Esophagus muscularis mucosa (tissue), 4 donors: Measurements from ENCODE around the gene CACNG7. TPM values are rescaled to one million over a fixed set of nuclear protein-coding genes. Genes with fewer than 3 reads are reported as not detected.

Source experiments
- DNase-seq: peaks from one replicate; pipeline ENCODE4 v3.0.0-alpha.2; 2017; ENCODE audit errors: extremely low spot score
- H3K27ac ChIP-seq, 4 donors: fragments of 200-600 bp; sonication (generic); replicated peaks in 1 of 4; 1 replicate in 3 of 4; 2 replicates in 1 of 4; pipeline ENCODE4 v1.5.1; 2016 to 2019; ENCODE audit warnings: mild to moderate bottlenecking in 1 of 4
- H3K27me3 ChIP-seq, 4 donors: fragments of 200-600 bp; sonication (generic); one replicate each; pipeline versions ENCODE4 v1.5.1 to v1.6.0; 2016 to 2019
- H3K36me3 ChIP-seq, 4 donors: fragments of 200-600 bp; sonication (generic); one replicate each; pipeline ENCODE4 v1.5.1; 2016 to 2019
- H3K4me1 ChIP-seq, 4 donors: fragments of 200-600 bp; sonication (generic); one replicate each; pipeline ENCODE4 v1.5.1; 2016 to 2019
- H3K4me3 ChIP-seq, 4 donors: fragments of 200-600 bp; sonication (generic); 1 replicate in 2 of 4; 2 replicates in 2 of 4; pipeline ENCODE4 v1.5.1; 2016 to 2019; ENCODE audit warnings: mild to moderate bottlenecking in 4 of 4, moderate library complexity in 1 of 4
- H3K9me3 ChIP-seq, 4 donors: fragments of 200-600 bp; sonication (generic); 1 replicate in 3 of 4; 2 replicates in 1 of 4; pipeline ENCODE4 v1.5.1; 2016 to 2019
- EP300 ChIP-seq: sonication (generic); formaldehyde crosslinking; IDR thresholded peaks from one replicate; pipeline ENCODE4 v1.6.1; 2017; ENCODE audit warnings: antibody characterized with exemption
- POLR2A ChIP-seq: fragments of 450-650 bp; IDR thresholded peaks from one replicate; pipeline ENCODE4 v1.6.1; 2017; ENCODE audit warnings: antibody characterized with exemption, moderate library complexity, mild to moderate bottlenecking, low read depth
- POLR2AphosphoS5 ChIP-seq, 2 donors: sonication (generic); formaldehyde crosslinking; IDR thresholded peaks; one replicate each; pipeline ENCODE4 v1.6.1; 2017; ENCODE audit warnings: antibody characterized with exemption in 2 of 2
- WGBS: methylation state at CpG from one replicate; pipeline ENCODE4 v1.1.5; 2018; 5-methylcytosine and 5-hydroxymethylcytosine counted together
- intact Hi-C: fragments of 100-400 bp; cut with DNase I; formaldehyde crosslinking; loops from one replicate; pipeline ENCODE4 v1.15.1; 2023
- total RNA-seq, 4 donors: library from RNA; depleted of rRNA; stranded (reverse); fragments of >200 nt; gene quantifications; one replicate each; pipeline versions ENCODE4 v1.1.0 to v1.2.1, GENCODE V29; 2016
- TF ChIP-seq, protein P1 (sequence below), 3 experiments: fragments of 200-600 bp in 2 of 3; fragments of 450-650 bp in 1 of 3; sonication (generic) in 2 of 3; IDR thresholded peaks; one replicate each; pipeline ENCODE4 v1.5.1; 2017 to 2019; ENCODE audit warnings: antibody characterized with exemption in 3 of 3, mild to moderate bottlenecking in 2 of 3, moderate library complexity in 1 of 3

The CACNG7 gene
- total RNA-seq, 4 donors from 2014 or later, result under 0.01 to 1.2 TPM; not detected in 2

GRCh38 chr19:53900191-53900860 is 8.8 kb upstream of the CACNG7 start:
- no peak for DNase-seq
- TF ChIP-seq EP300 (no peak), POLR2A (no peak), POLR2AphosphoS5 (IDR thresholded peaks at IDR 0.05) (no peak)
- TF ChIP-seq, protein P1, sequence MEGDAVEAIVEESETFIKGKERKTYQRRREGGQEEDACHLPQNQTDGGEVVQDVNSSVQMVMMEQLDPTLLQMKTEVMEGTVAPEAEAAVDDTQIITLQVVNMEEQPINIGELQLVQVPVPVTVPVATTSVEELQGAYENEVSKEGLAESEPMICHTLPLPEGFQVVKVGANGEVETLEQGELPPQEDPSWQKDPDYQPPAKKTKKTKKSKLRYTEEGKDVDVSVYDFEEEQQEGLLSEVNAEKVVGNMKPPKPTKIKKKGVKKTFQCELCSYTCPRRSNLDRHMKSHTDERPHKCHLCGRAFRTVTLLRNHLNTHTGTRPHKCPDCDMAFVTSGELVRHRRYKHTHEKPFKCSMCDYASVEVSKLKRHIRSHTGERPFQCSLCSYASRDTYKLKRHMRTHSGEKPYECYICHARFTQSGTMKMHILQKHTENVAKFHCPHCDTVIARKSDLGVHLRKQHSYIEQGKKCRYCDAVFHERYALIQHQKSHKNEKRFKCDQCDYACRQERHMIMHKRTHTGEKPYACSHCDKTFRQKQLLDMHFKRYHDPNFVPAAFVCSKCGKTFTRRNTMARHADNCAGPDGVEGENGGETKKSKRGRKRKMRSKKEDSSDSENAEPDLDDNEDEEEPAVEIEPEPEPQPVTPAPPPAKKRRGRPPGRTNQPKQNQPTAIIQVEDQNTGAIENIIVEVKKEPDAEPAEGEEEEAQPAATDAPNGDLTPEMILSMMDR (IDR thresholded peaks at IDR 0.05), result no peak
- no peak overlapping the region for H3K27ac ChIP-seq
- H3K4me1 ChIP-seq, result peaks cover 0 to 8% (median 1%) of the 10 kb centered on the region in 4 donors
- intact Hi-C loops, result loop anchor here (10.0 kb wide), 1 partner anchor 56 kb away; no protein-coding TSS in a partner anchor
- no peaks in the 10 kb centered on the region for H3K9me3 ChIP-seq
- no peak overlapping the region for H3K4me3 ChIP-seq
- no peaks in the 10 kb centered on the region for H3K36me3 ChIP-seq
- 93% methylated on average over 19 of the region's 27 CpGs for WGBS
- peaks cover 0 to 99% (median 18%) of the 10 kb centered on the region in 4 donors for H3K27me3 ChIP-seq

GRCh38 chr19:53903055-53903680 is 5.9 kb upstream of the CACNG7 start:
- Histone ChIP-seq H3K4me3 (no peak overlapping the region), H3K27me3 (peaks cover 0 to 97% (median 31%) of the 10 kb centered on the region in 4 donors), H3K9me3 (no peaks in the 10 kb centered on the region), H3K36me3 (no peaks in the 10 kb centered on the region), H3K4me1 (peaks cover 2 to 27% (median 17%) of the 10 kb centered on the region in 4 donors), H3K27ac (no peak overlapping the region)
- 57% methylated on average over 4 of the region's 4 CpGs for WGBS
- no peak for TF ChIP-seq POLR2A
- TF ChIP-seq, protein P1 (IDR thresholded peaks at IDR 0.05), result no peak
- TF ChIP-seq POLR2AphosphoS5 (IDR thresholded peaks at IDR 0.05), result no peak
- no peak for TF ChIP-seq EP300
- DNase-seq, result no peak
- intact Hi-C loops, result loop anchor here (10.0 kb wide), 1 partner anchor 58 kb away; no protein-coding TSS in a partner anchor

DNA sequence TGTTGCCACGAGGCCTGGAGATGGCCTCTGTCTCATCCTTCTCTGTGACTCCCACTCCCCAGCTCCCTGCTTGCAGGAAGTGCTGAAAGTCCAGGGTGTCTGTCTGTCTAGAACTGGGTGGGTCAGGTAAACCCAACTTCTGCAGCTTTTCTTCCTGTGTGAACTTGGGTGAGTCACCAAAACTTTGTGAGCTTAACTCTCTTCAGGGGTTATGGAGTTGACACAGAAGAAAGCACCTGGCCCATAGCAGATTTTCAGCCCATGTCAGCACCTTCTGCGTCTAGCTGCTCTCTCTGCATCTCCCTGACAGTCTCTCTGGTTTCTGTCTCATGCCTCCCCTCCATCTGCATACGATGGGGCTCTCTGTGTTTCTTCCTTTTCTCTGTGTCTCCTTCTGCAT is 4.2 kb upstream of the CACNG7 start:
- no peak overlapping the region for H3K4me3 ChIP-seq
- 20% methylated on average over 3 of the region's 3 CpGs for WGBS
- no peak overlapping the region for H3K27ac ChIP-seq
- TF ChIP-seq, protein P1 (IDR thresholded peaks at IDR 0.05), result no peak
- no peak for TF ChIP-seq EP300
- no peak for TF ChIP-seq POLR2A
- no peak for TF ChIP-seq POLR2AphosphoS5 (IDR thresholded peaks at IDR 0.05)
- intact Hi-C loops, result loop anchor here (5.0 to 10.0 kb wide), 2 partner anchors 60 to 117 kb away; no protein-coding TSS in a partner anchor
- no peaks in the 10 kb centered on the region for H3K36me3 ChIP-seq
- no peaks in the 10 kb centered on the region for H3K9me3 ChIP-seq
- H3K27me3 ChIP-seq, result peaks cover 0 to 97% (median 38%) of the 10 kb centered on the region in 4 donors
- peaks cover 8 to 36% (median 32%) of the 10 kb centered on the region in 4 donors for H3K4me1 ChIP-seq
- DNase-seq, result no peak

- Histone ChIP-seq H3K4me1 (peaks cover 8 to 38% (median 33%) of the 10 kb centered on the region in 4 donors), H3K36me3 (no peaks in the 10 kb centered on the region), H3K27ac (no peak overlapping the region), H3K27me3 (peaks cover 0 to 97% (median 44%) of the 10 kb centered on the region in 4 donors), H3K4me3 (no peak overlapping the region), H3K9me3 (no peaks in the 10 kb centered on the region)
- WGBS, result 58% methylated on average over 1 of the region's 1 CpG
- TF ChIP-seq, protein P1 (IDR thresholded peaks at IDR 0.05), result no peak
- TF ChIP-seq POLR2A (no peak), EP300 (no peak), POLR2AphosphoS5 (IDR thresholded peaks at IDR 0.05) (no peak)
- intact Hi-C loops, result loop anchor here (5.0 to 10.0 kb wide), 2 partner anchors 61 to 117 kb away; no protein-coding TSS in a partner anchor
- DNase-seq, result no peak
Observed at GRCh38 chr19:53905787-53906186, 3.3 kb upstream of the CACNG7 start.
